AG04450 (cell line): ENCODE measurements around the gene TMEM141. TPM values are rescaled to one million over a fixed set of nuclear protein-coding genes. Genes with fewer than 3 reads are reported as not detected.

Source experiments
- CTCF ChIA-PET: fragments of 300-600, 350-600 bp; formaldehyde crosslinking; extraction: SDS; loops from one replicate; lab custom pipeline; 2022; ENCODE audit warnings: antibody characterized with exemption, inconsistent platforms; lab: Charles Lee
- POLR2A ChIA-PET: fragments of 350-600 bp; formaldehyde crosslinking; extraction: SDS; loops from one replicate; lab custom pipeline; 2021; ENCODE audit warnings: antibody characterized with exemption, inconsistent platforms; lab: Yijun Ruan, JAX
- DNase-seq: peaks from one replicate; pipeline ENCODE4 v3.0.0-alpha.2; 2011; ENCODE audit warnings: low read depth, low spot score
- H3K27ac ChIP-seq: one replicate; pipeline ENCODE4 v1.5.1; 2012; ENCODE audit warnings: low read depth, low read length, control low read depth
- H3K27me3 ChIP-seq: one replicate; pipeline ENCODE4 v1.6.0; 2012; ENCODE audit warnings: low read length; ENCODE audit not compliant: control insufficient read depth, insufficient read depth
- H3K4me3 ChIP-seq: 2 replicates; pipeline ENCODE4 v1.5.1; 2011; ENCODE audit warnings: mild to moderate bottlenecking, low read depth, low read length, control low read depth
- H3K9me3 ChIP-seq: 2 replicates; pipeline ENCODE4 v1.5.1; 2012; ENCODE audit warnings: low read length; ENCODE audit not compliant: control insufficient read depth, insufficient read depth
- CTCF ChIP-seq: IDR thresholded peaks from 2 replicates; pipeline ENCODE4 v1.5.1; 2011; ENCODE audit warnings: low read depth, low read length, control low read depth, inconsistent platforms
- polyA plus RNA-seq: library from polyadenylated mRNA; depleted of rRNA; stranded (reverse); fragments of >200 nt; gene quantifications from 2 replicates; pipeline ENCODE4 v1.2.3, GENCODE V29; 2011

The TMEM141 gene
- polyA plus RNA-seq, 1 experiment: 34.9 TPM

GRCh38 chr9:136807281-136808074, 16.3 kb downstream of the TMEM141 start, which contains the start of gene RABL6:
RABL6 (plus strand) TSS chr9:136807948; CDS start chr9:136808197, 249 bp downstream.
- POLR2A ChIA-PET: interaction anchor here (0.6 to 1.0 kb wide), 3 partner anchors 13 to 241 kb away, joined by 3 to 5 read pairs (median 3); no protein-coding TSS in a partner anchor
- Histone ChIP-seq H3K9me3 (no peaks in the 10 kb centered on the region; the same call in 1 of the 2 replicates), H3K4me3 (peak within 1 kb of the TSS; percentile 78), H3K27me3 (peaks cover under 1% of the 10 kb centered on the region), H3K27ac (peak within 1 kb of the TSS; percentile 52)
- TF ChIP-seq CTCF: no peak
- CTCF ChIA-PET: interaction anchor here (2.6 kb wide), 1 partner anchor 14 kb away, joined by 12 read pairs; no protein-coding TSS in a partner anchor
- no peak for DNase-seq

- CTCF ChIA-PET: interaction anchor here (2.6 kb wide), 1 partner anchor 15 kb away, joined by 12 read pairs; no protein-coding TSS in a partner anchor
- H3K9me3 ChIP-seq: no peaks in the 10 kb centered on the region; the same call in 1 of the 2 replicates
- H3K4me3 ChIP-seq: peak overlapping the region; percentile 78
- H3K27me3 ChIP-seq: no peaks in the 10 kb centered on the region
- POLR2A ChIA-PET: interaction anchor here (1.0 kb wide), 2 partner anchors 14 to 18 kb away, joined by 3 read pairs; no protein-coding TSS in a partner anchor
- no peak for TF ChIP-seq CTCF
- peak overlapping the region; percentile 11 for H3K27ac ChIP-seq
- no peak for DNase-seq
Observed at GRCh38 chr9:136808075-136808805, 17.1 kb downstream of the TMEM141 start.

GRCh38 chr9:136808806-136809158, 17.6 kb downstream of the TMEM141 start:
- Histone ChIP-seq H3K9me3 (no peaks in the 10 kb centered on the region; the same call in 1 of the 2 replicates), H3K27ac (peak overlapping the region; percentile 11), H3K4me3 (peak overlapping the region; percentile 78), H3K27me3 (no peaks in the 10 kb centered on the region)
- TF ChIP-seq CTCF: no peak
- ChIA-PET POLR2A (interaction anchor here (0.6 to 1.0 kb wide), 2 partner anchors 9 to 18 kb away, joined by 3 read pairs; no protein-coding TSS in a partner anchor), CTCF (no interaction called here)
- DNase-seq: no peak

GRCh38 chr9:136814725-136815421, 23.7 kb downstream of the TMEM141 start:
- ChIA-PET POLR2A (interaction anchor here (1.1 kb wide), 1 partner anchor 27 kb away, joined by 3 read pairs; the partner anchor contains the start of gene AJM1), CTCF (no interaction called here)
- no peak for DNase-seq
- Histone ChIP-seq H3K9me3 (no peaks in the 10 kb centered on the region), H3K27ac (no peak overlapping the region), H3K27me3 (no peaks in the 10 kb centered on the region), H3K4me3 (no peak overlapping the region)
- no peak for TF ChIP-seq CTCF
